Karpas-422 (cell line): ENCODE results near the gene PLEKHJ1. TPM values are rescaled to one million over a fixed set of nuclear protein-coding genes. Genes with fewer than 3 reads are reported as not detected.

Experiments
- DNase-seq: peaks from one replicate; pipeline ENCODE4 v3.0.0-alpha.2; 2015
- H2AFZ ChIP-seq: fragments of 200-600 bp; sonication (generic); 2 replicates; pipeline ENCODE4 v1.6.1; 2014; ENCODE audit warnings: antibody characterized with exemption, low read length, mixed read lengths
- H3K27ac ChIP-seq: fragments of 200-600 bp; sonication (generic); 2 replicates; pipeline ENCODE4 v1.5.1; 2014; ENCODE audit warnings: mild to moderate bottlenecking, low read length, moderate library complexity
- H3K27me3 ChIP-seq: fragments of 200-600 bp; sonication (generic); 2 replicates; pipeline ENCODE4 v1.6.1; 2014; ENCODE audit warnings: low read length, mixed read lengths
- H3K36me3 ChIP-seq: fragments of 200-600 bp; sonication (generic); 2 replicates; pipeline ENCODE4 v1.6.1; 2014; ENCODE audit warnings: low read length, mixed read lengths; ENCODE audit not compliant: insufficient read depth
- H3K4me1 ChIP-seq: fragments of 200-600 bp; sonication (generic); 2 replicates; pipeline ENCODE4 v1.6.1; 2014; ENCODE audit warnings: mild to moderate bottlenecking, low read length, mixed read lengths
- H3K4me2 ChIP-seq: fragments of 200-600 bp; sonication (generic); 2 replicates; pipeline ENCODE4 v1.6.1; 2014; ENCODE audit warnings: low read length, low read depth, mild to moderate bottlenecking; ENCODE audit not compliant: poor library complexity, severe bottlenecking
- H3K4me3 ChIP-seq: fragments of 200-600 bp; sonication (generic); 2 replicates; pipeline ENCODE4 v1.5.1; 2014; ENCODE audit warnings: mild to moderate bottlenecking, antibody characterized with exemption, low read length, mixed read lengths
- H3K79me2 ChIP-seq: fragments of 200-600 bp; sonication (generic); 2 replicates; pipeline ENCODE4 v1.6.1; 2014; ENCODE audit warnings: mild to moderate bottlenecking, low read length, mixed read lengths
- H3K9ac ChIP-seq: fragments of 200-600 bp; sonication (generic); 2 replicates; pipeline ENCODE4 v1.6.0; 2014; ENCODE audit warnings: low read length
- H3K9me2 ChIP-seq: fragments of 200-600 bp; sonication (generic), shearing (Covaris generic); replicated peaks from 2 replicates; pipeline ENCODE4 v1.6.0; 2014; ENCODE audit warnings: mild to moderate bottlenecking, low read length, moderate library complexity; ENCODE audit not compliant: insufficient read depth
- H3K9me3 ChIP-seq: fragments of 300-700, 200-600 bp; sonication (generic); 2 replicates; pipeline ENCODE4 v1.6.1; 2014; ENCODE audit warnings: low read length, mixed read lengths
- H4K20me1 ChIP-seq: fragments of 200-600 bp; sonication (generic); 2 replicates; pipeline ENCODE4 v1.6.1; 2014; ENCODE audit warnings: mild to moderate bottlenecking, antibody characterized with exemption, low read length, low read depth; ENCODE audit not compliant: insufficient read depth
- total RNA-seq: library from RNA; depleted of rRNA; stranded (reverse); fragments of >200 nt; shearing (Covaris generic); gene quantifications from 2 replicates; pipeline ENCODE4 v1.2.3, GENCODE V29; 2014; ENCODE audit warnings: low replicate concordance

The PLEKHJ1 gene
- total RNA-seq, 1 experiment from 2014 or later, result 57.4 TPM

DNA sequence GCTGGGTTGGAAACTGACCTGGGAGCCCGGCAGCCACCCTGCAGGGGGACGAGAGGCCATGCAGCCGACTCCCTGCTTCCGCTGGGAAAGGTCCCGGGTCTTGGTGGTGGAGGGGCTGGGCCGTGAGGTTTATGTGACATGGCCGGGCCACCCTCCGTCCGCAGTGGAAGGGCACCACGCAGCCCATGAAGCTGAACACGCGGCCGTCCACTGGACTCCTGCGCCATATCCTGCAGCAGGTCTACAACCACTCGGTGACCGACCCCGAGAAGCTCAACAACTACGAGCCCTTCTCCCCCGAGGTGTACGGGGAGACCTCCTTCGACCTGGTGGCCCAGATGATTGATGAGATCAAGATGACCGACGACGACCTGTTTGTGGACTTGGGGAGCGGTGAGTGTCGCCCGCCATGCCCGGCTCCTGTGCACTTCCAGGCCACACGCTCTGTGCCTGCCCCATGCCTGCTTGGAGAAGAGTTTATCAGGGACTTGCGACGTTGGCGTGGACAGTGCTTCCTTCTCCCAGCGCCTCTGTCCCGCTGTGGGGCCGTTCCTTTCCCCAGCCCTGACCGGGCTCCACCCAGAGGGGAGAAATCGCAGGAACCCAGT, 45.2 kb downstream of the PLEKHJ1 start:
- no peaks in the 10 kb centered on the region for H3K9me3 ChIP-seq
- H3K9me2 ChIP-seq, result no peaks in the 10 kb centered on the region
- peaks cover 16% of the 10 kb centered on the region for H3K4me1 ChIP-seq
- H2AFZ ChIP-seq, result no peak overlapping the region
- H3K27me3 ChIP-seq, result no peaks in the 10 kb centered on the region
- peaks cover 19% of the 10 kb centered on the region for H3K79me2 ChIP-seq
- H3K36me3 ChIP-seq, result peaks cover 12% of the 10 kb centered on the region
- no peak for DNase-seq
- H3K4me3 ChIP-seq, result no peak overlapping the region
- H3K4me2 ChIP-seq, result no peak overlapping the region
- H3K9ac ChIP-seq, result no peak overlapping the region
- no peaks in the 10 kb centered on the region for H4K20me1 ChIP-seq
- no peak overlapping the region for H3K27ac ChIP-seq

DNA sequence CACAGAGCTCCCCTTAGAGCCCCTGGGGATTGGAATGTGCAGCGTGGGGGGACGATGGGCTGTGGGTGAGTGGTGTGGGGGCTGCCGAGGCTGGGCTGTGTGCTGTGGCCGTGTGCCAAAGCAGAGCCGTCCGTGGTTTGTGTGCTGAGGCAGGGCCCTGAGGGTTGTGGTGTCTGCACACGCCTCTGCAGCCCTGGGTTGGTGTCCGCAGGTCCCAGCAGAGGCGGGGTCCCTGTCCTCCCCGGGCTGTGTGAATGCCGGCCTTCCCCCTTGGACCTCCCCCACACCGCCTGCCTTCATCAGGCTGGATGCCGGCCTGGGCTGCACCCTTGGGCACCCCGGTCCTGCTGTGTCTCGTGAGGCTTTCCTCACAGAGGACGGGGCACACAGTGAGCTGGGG, 46.2 kb downstream of the PLEKHJ1 start:
- no peak overlapping the region for H3K27ac ChIP-seq
- H3K9ac ChIP-seq, result no peak overlapping the region
- no peaks in the 10 kb centered on the region for H4K20me1 ChIP-seq
- peaks cover 12% of the 10 kb centered on the region for H3K36me3 ChIP-seq
- H3K4me1 ChIP-seq, result peaks cover 16% of the 10 kb centered on the region
- no peak overlapping the region for H3K4me3 ChIP-seq
- no peak overlapping the region for H2AFZ ChIP-seq
- H3K4me2 ChIP-seq, result no peak overlapping the region
- no peaks in the 10 kb centered on the region for H3K9me2 ChIP-seq
- DNase-seq, result no peak
- H3K27me3 ChIP-seq, result no peaks in the 10 kb centered on the region
- H3K9me3 ChIP-seq, result no peaks in the 10 kb centered on the region
- H3K79me2 ChIP-seq, result peaks cover 24% of the 10 kb centered on the region

DNA sequence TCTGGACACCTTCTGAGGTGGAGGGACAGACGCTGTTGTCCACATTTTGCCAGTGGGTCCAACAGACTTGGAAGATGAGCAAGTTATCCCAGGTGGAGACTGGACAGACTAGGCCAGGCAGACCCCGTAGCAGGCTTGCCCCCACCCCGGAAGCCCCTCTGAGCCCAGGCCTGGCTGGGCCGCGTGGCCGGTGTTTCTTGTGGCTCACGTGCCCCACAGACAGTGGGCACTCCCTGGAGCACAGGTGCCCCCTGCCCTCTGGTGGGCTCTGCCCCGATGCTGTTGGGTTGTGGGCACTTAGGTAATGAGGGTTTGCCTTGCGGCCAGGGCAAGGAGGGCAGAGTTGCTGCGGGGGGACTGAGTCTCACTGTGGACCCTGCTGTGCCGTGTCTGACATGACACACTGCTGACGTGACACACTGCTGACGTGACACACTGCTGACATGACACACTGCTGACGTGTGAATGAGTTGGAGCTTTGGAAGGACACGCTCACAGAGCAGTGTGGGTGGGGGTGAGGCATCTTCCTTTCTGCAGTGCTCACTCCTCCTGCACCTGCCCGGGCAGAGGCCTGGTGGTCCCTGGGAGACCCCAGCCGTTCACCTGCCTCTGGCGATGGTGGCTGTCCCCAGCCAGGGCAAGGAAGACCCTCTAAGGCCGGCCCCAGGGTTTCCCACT, 47.3 kb downstream of the PLEKHJ1 start:
- Histone ChIP-seq H3K9me2 (no peaks in the 10 kb centered on the region), H4K20me1 (no peaks in the 10 kb centered on the region), H3K9me3 (no peaks in the 10 kb centered on the region)

DNA sequence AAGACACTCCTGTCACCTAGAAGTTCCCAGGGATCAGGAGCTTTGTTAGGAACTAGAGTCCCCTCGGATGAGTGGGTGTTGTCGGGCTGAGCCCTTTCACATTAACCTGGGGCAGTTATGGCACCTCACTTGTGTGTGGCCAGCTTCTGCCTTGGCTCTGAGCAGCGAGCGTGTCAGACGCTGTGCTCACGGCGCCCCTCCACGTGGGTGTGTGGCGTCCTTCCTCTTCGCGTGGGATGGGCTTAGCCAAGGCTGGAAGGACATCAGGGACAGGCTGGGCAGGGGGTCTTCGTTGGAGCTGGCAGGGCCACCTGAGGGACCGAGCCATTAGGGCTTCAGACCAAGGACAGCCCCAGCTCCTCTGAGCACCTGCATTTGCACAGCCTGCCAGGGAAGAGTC, 49.0 kb downstream of the PLEKHJ1 start:
- Histone ChIP-seq H3K36me3 (peaks cover 12% of the 10 kb centered on the region), H3K4me1 (peaks cover 16% of the 10 kb centered on the region), H3K9me2 (no peaks in the 10 kb centered on the region), H3K9ac (no peak overlapping the region), H3K4me2 (no peak overlapping the region), H4K20me1 (no peaks in the 10 kb centered on the region), H3K27me3 (no peaks in the 10 kb centered on the region), H3K27ac (no peak overlapping the region), H3K9me3 (no peaks in the 10 kb centered on the region), H3K4me3 (no peak overlapping the region), H3K79me2 (peaks cover 47% of the 10 kb centered on the region), H2AFZ (no peak overlapping the region)
- DNase-seq, result no peak

More for the DNA sequence above, 47.3 kb downstream of the PLEKHJ1 start:
- DNase-seq, result no peak
- no peaks in the 10 kb centered on the region for H3K27me3 ChIP-seq
- H3K4me2 ChIP-seq, result no peak overlapping the region
- H3K4me1 ChIP-seq, result peaks cover 16% of the 10 kb centered on the region
- H2AFZ ChIP-seq, result no peak overlapping the region
- H3K4me3 ChIP-seq, result no peak overlapping the region
- no peak overlapping the region for H3K27ac ChIP-seq
- peaks cover 32% of the 10 kb centered on the region for H3K79me2 ChIP-seq
- no peak overlapping the region for H3K9ac ChIP-seq
- peaks cover 12% of the 10 kb centered on the region for H3K36me3 ChIP-seq

DNA sequence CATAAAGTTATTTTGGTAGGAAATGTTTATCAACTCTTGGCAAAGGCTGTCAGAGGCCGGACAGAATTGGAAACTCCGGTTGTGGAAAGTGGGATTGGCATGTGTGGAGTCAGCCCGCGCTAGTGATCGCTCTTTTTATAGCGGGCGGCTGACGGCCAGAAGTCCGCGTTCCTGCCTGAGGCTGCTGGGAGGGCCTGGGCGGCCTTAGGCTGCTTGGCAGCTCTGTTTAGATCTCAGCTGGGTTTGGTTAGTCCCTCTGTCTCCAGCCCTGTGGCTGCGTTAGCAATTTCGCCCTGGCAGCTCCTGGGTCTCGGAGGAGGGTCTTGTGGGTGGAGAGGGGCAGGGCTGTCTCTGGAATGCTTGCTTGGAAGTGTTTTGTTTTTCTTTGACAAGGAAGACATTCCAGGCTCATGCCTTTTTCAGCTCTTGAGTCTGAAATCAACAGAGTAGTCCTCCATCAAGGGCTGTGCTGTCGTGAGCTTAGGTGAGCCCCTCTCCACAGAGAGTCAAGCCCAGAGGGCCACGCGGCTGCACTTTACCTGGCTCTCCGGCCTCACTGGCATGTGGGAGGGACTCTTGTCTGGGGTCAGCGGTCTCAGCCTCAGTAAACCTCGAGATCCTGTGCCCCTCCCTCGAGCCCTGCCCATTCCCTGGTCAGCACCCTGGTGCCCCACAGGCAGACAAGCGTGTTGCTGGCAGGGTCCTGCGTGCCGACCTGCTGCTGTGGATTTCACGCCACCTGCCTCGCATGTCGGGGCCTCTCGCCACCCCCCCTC, 49.9 kb downstream of the PLEKHJ1 start:
- peaks cover 12% of the 10 kb centered on the region for H3K36me3 ChIP-seq
- DNase-seq, result no peak
- no peaks in the 10 kb centered on the region for H3K27me3 ChIP-seq
- H3K4me1 ChIP-seq, result peaks cover 16% of the 10 kb centered on the region
- no peaks in the 10 kb centered on the region for H3K9me3 ChIP-seq
- H4K20me1 ChIP-seq, result no peaks in the 10 kb centered on the region
- no peak overlapping the region for H2AFZ ChIP-seq
- no peak overlapping the region for H3K4me2 ChIP-seq
- H3K9me2 ChIP-seq, result no peaks in the 10 kb centered on the region
- H3K9ac ChIP-seq, result no peak overlapping the region
- H3K27ac ChIP-seq, result no peak overlapping the region
- no peak overlapping the region for H3K4me3 ChIP-seq
- peaks cover 48% of the 10 kb centered on the region for H3K79me2 ChIP-seq

DNA sequence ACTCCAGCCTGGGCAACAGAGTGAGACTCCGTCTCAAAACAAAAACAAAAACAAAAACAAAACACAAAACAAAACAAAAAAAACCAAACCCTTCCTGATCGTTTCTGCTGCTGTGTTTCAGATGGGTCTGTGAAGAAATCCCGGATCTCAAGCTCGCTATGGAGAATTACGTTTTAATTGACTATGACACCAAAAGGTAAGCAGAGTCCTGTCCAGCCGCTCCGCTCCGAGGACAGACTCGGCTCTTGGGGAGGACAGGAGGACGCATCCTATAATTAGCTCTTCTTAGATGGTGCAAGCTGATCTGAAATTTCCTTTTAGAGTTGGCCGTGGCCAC, 50.4 kb downstream of the PLEKHJ1 start:
- H3K27ac ChIP-seq, result no peak overlapping the region
- no peak for DNase-seq
- H3K79me2 ChIP-seq, result peaks cover 54% of the 10 kb centered on the region
- no peak overlapping the region for H3K4me3 ChIP-seq
- peaks cover 16% of the 10 kb centered on the region for H3K4me1 ChIP-seq
- no peaks in the 10 kb centered on the region for H3K27me3 ChIP-seq
- no peaks in the 10 kb centered on the region for H3K9me2 ChIP-seq
- no peak overlapping the region for H2AFZ ChIP-seq
- H3K36me3 ChIP-seq, result peaks cover 9% of the 10 kb centered on the region
- H3K9ac ChIP-seq, result no peak overlapping the region
- H3K9me3 ChIP-seq, result no peaks in the 10 kb centered on the region
- H3K4me2 ChIP-seq, result no peak overlapping the region
- no peaks in the 10 kb centered on the region for H4K20me1 ChIP-seq

DNA sequence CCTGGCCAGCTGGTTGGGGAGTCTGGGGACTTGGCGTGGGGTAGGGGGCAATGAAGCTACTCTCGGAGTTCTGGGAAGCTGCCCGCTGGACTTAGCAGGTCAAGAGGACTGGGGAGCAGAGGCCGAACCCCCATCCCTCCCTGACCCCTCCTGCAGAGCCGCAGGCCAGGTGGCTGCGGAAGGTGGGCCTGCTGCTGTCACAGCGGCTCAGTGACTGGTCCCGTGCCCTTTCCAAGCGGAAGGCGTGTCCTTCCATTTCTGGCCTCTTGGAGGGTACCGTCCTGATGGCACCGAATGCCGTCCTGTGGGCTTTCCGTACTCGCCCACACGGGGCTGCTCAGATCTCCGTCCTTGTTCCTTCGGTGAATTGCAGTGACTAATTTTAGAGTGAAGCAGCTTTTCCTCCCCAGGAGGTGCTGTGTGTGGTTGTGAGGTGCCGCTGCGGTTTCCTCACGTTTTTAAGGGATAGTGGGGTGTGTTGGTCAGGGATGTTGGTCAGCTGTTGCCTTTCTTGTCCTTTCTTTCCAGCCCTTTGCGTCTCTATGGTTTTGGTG, 51.6 kb downstream of the PLEKHJ1 start:
- peaks cover 66% of the 10 kb centered on the region for H3K79me2 ChIP-seq
- no peaks in the 10 kb centered on the region for H3K9me2 ChIP-seq
- no peak overlapping the region for H3K27ac ChIP-seq
- H2AFZ ChIP-seq, result no peak overlapping the region
- H3K9me3 ChIP-seq, result no peaks in the 10 kb centered on the region
- DNase-seq, result no peak
- peaks cover 16% of the 10 kb centered on the region for H3K4me1 ChIP-seq
- H3K9ac ChIP-seq, result no peak overlapping the region
- H3K36me3 ChIP-seq, result peaks cover 9% of the 10 kb centered on the region
- no peak overlapping the region for H3K4me3 ChIP-seq
- H3K4me2 ChIP-seq, result no peak overlapping the region
- peaks cover 4% of the 10 kb centered on the region; the same call in 1 of the 2 replicates for H4K20me1 ChIP-seq
- no peaks in the 10 kb centered on the region for H3K27me3 ChIP-seq
